ENCODE results near the gene ASF1B. TPM values are rescaled to one million over a fixed set of nuclear protein-coding genes. Genes with fewer than 3 reads are reported as not detected.
A peak's percentile ranks its signal among the peaks of the same experiment; 100 is the strongest.

Gene ASF1B
- total RNA-seq, 4 donors from 2014 or later = 1.9 to 4.5 (median 4.4) TPM; not detected in 1

- H3K4me3 ChIP-seq = no peak overlapping the region
- H3K9me3 ChIP-seq = no peaks in the 10 kb centered on the region
- TF ChIP-seq POLR2AphosphoS5 (IDR thresholded peaks at IDR 0.05) = no peak
- no peak for TF ChIP-seq POLR2A (IDR thresholded peaks at IDR 0.05)
- no peak for TF ChIP-seq EP300 (IDR thresholded peaks at IDR 0.05; ENCODE audit: low read depth)
- TF ChIP-seq, protein P1, sequence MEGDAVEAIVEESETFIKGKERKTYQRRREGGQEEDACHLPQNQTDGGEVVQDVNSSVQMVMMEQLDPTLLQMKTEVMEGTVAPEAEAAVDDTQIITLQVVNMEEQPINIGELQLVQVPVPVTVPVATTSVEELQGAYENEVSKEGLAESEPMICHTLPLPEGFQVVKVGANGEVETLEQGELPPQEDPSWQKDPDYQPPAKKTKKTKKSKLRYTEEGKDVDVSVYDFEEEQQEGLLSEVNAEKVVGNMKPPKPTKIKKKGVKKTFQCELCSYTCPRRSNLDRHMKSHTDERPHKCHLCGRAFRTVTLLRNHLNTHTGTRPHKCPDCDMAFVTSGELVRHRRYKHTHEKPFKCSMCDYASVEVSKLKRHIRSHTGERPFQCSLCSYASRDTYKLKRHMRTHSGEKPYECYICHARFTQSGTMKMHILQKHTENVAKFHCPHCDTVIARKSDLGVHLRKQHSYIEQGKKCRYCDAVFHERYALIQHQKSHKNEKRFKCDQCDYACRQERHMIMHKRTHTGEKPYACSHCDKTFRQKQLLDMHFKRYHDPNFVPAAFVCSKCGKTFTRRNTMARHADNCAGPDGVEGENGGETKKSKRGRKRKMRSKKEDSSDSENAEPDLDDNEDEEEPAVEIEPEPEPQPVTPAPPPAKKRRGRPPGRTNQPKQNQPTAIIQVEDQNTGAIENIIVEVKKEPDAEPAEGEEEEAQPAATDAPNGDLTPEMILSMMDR (IDR thresholded peaks at IDR 0.05) = no peak
- H3K36me3 ChIP-seq = peaks cover 0 to 9% (median 3%) of the 10 kb centered on the region in 4 donors
- H3K27me3 ChIP-seq = no peaks in the 10 kb centered on the region
- in situ Hi-C loops (cut with MboI; ENCODE audit: low pct_ligation_motif_present in 1 of 4, low pct_unique_long_range_greater_than_20kb in 1 of 4, low sequenced_read_pairs in 3 of 4) (no loop called here), intact Hi-C loops (cut with DNase I; ENCODE audit: low total_unique reads) (no loop called here)
- WGBS, 2 donors (ENCODE audit: low coverage in 1 of 2) = 93% methylated on average over 9 of the region's 12 CpGs; no CpG with 5 or more reads in 1 of the 2 donors
- H3K4me1 ChIP-seq = no peaks in the 10 kb centered on the region
- no peak overlapping the region for H3K27ac ChIP-seq
- no peak for DNase-seq
Measured at GRCh38 chr19:14156122-14156521, 19.7 kb upstream of the ASF1B start.

DNA sequence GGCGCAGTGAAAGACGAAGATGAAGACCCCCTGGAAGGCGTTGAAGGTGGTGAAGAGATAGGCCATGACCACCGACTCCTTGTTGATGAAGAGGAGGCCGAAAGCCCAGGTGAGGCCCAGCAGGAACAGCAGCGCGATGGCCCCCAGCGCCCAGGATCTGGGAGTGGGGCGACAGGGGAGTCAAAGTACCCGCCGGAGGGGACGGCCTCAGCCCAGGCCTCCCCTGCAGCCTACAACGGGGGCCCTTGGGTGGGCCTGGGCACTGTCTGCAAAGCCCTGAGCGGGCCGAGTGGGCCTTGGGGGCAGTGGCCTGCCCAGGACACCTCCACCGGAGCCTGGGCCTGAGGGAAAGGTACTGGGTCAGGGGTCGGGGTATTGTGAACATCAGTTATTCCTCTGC, 19.0 kb upstream of the ASF1B start:
- WGBS, 2 donors (ENCODE audit: low coverage in 1 of 2) = 95 to 100% methylated on average over 2 to 17 of the region's 17 CpGs
- Histone ChIP-seq H3K27ac (no peak overlapping the region), H3K27me3 (no peaks in the 10 kb centered on the region), H3K4me3 (no peak overlapping the region), H3K4me1 (peaks cover under 1 to 5% (median 2%) of the 10 kb centered on the region in 4 donors), H3K9me3 (no peaks in the 10 kb centered on the region), H3K36me3 (peaks cover 0 to 9% (median 3%) of the 10 kb centered on the region in 4 donors)
- intact Hi-C loops (cut with DNase I; ENCODE audit: low total_unique reads) (no loop called here), in situ Hi-C loops (cut with MboI; ENCODE audit: low pct_ligation_motif_present in 1 of 4, low pct_unique_long_range_greater_than_20kb in 1 of 4, low sequenced_read_pairs in 3 of 4) (no loop called here)
- TF ChIP-seq POLR2A (IDR thresholded peaks at IDR 0.05) (no peak), EP300 (IDR thresholded peaks at IDR 0.05; ENCODE audit: low read depth) (no peak)
- DNase-seq = no peak

DNA sequence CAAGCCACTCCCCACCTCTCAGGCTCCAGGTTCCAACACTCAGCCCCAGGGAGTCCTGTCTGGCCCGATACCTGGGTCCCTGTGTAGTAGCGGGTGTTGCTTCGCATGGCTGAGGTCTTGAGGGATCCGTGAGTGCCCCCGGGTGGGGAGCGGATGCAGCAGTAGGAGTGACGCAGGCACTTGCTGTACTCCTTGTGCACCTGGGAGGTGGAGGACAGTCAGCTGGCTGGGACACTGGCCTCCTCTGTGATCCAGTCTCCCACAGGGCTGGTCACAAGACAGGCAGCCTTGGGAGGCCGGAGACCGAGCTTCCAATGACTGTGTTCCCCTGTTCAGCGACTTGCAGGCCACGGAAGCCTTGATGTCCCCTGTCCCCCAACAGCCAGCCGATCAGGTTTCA, 16.3 kb upstream of the ASF1B start:
- no peaks in the 10 kb centered on the region for H3K27me3 ChIP-seq
- H3K4me3 ChIP-seq = no peak overlapping the region
- peaks cover 0 to 9% (median 3%) of the 10 kb centered on the region in 4 donors for H3K36me3 ChIP-seq
- H3K4me1 ChIP-seq = peaks cover 19 to 31% (median 26%) of the 10 kb centered on the region in 4 donors
- TF ChIP-seq EP300 (IDR thresholded peaks at IDR 0.05; ENCODE audit: low read depth) = no peak
- no peak for TF ChIP-seq POLR2A (IDR thresholded peaks at IDR 0.05)
- TF ChIP-seq POLR2AphosphoS5 (IDR thresholded peaks at IDR 0.05) = no peak
- TF ChIP-seq, protein P1 (IDR thresholded peaks at IDR 0.05) = no peak
- no peaks in the 10 kb centered on the region for H3K9me3 ChIP-seq
- 96% methylated on average over 12 of the region's 12 CpGs; no CpG with 5 or more reads in 1 of the 2 donors for WGBS, 2 donors (ENCODE audit: low coverage in 1 of 2)
- intact Hi-C loops (cut with DNase I; ENCODE audit: low total_unique reads) = no loop called here
- DNase-seq = no peak
- H3K27ac ChIP-seq = no peak overlapping the region
- in situ Hi-C loops (cut with MboI; ENCODE audit: low pct_ligation_motif_present in 1 of 4, low pct_unique_long_range_greater_than_20kb in 1 of 4, low sequenced_read_pairs in 3 of 4) = no loop called here

DNA sequence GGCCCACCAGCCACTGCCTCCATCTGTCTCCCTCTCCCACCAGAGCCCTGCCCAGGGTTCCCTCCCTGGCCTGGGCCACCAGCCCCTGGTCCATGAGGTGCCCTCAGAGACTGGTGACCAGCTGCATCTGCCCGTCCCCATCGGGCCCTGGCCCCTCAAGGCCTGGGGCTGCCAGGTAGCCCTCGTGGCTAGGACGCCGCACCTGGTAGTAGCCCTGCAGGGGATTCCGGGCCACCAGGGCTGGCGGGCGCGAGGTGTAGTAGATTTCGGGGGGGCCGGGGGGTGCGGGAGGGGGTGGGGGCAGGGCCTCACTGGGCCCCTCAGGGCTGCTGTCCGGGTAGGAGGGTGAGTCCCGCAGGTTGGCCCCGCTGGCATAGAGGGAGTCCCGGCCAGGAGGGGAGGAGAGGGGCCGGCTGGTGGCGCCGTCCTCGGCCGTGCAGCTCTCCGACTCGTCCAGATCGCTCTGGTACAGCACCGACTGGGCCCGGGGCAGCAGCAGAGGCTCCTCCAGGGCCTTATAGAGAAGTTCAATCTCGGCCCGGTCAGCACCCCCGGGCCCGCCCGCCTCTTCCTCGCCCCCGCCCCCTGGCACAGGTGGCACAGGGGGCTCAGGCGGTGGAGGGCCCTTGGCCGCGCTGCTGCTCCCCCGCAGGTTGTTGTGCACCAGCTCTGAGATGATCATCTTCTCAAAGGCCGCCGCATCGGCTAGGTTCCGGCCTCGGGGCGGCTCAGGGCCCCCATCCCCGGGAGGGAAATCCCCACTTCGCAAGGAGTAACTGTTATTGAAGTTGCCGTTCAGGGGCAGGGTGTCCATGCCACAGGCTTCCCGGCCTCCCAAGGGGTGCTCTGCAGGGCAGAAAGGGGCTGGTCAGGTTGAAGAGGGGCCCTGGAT, 14.6 kb upstream of the ASF1B start:
- intact Hi-C loops (cut with DNase I; ENCODE audit: low total_unique reads) = no loop called here
- Histone ChIP-seq H3K27ac (peak overlapping the region in 3 of 4 donors; percentile 68 to 84 (median 77)), H3K27me3 (no peaks in the 10 kb centered on the region), H3K4me1 (peaks cover 19 to 31% (median 26%) of the 10 kb centered on the region in 4 donors), H3K4me3 (no peak overlapping the region), H3K36me3 (peaks cover 0 to 7% (median 3%) of the 10 kb centered on the region in 4 donors), H3K9me3 (no peaks in the 10 kb centered on the region)
- TF ChIP-seq POLR2A (IDR thresholded peaks at IDR 0.05) (no peak), EP300 (IDR thresholded peaks at IDR 0.05; ENCODE audit: low read depth) (no peak), POLR2AphosphoS5 (IDR thresholded peaks at IDR 0.05) (no peak)
- TF ChIP-seq, protein P1 (IDR thresholded peaks at IDR 0.05) = no peak
- no peak for DNase-seq
- WGBS, 2 donors (ENCODE audit: low coverage in 1 of 2) = 89% methylated on average over 22 of the region's 47 CpGs; no CpG with 5 or more reads in 1 of the 2 donors
- in situ Hi-C loops (cut with MboI; ENCODE audit: low pct_ligation_motif_present in 1 of 4, low pct_unique_long_range_greater_than_20kb in 1 of 4, low sequenced_read_pairs in 3 of 4) = no loop called here

All from transverse colon (tissue), 4 donors.